22Rv1 (cell line): ENCODE measurements around the gene ANAPC16.

Source experiments
- H3K27ac ChIP-seq: fragments of 450-650 bp; 2 replicates; pipeline ENCODE4 v1.5.1; 2017
- ZFX ChIP-seq: fragments of 450-650 bp; IDR thresholded peaks from 2 replicates; pipeline ENCODE4 v1.6.1; 2017; ENCODE audit warnings: antibody characterized with exemption, borderline replicate concordance
- TF ChIP-seq, protein P1 (sequence below): fragments of 450-650 bp; IDR thresholded peaks from 2 replicates; pipeline ENCODE4 v1.5.1; 2017; ENCODE audit warnings: mild to moderate bottlenecking

ANAPC16 gene

DNA sequence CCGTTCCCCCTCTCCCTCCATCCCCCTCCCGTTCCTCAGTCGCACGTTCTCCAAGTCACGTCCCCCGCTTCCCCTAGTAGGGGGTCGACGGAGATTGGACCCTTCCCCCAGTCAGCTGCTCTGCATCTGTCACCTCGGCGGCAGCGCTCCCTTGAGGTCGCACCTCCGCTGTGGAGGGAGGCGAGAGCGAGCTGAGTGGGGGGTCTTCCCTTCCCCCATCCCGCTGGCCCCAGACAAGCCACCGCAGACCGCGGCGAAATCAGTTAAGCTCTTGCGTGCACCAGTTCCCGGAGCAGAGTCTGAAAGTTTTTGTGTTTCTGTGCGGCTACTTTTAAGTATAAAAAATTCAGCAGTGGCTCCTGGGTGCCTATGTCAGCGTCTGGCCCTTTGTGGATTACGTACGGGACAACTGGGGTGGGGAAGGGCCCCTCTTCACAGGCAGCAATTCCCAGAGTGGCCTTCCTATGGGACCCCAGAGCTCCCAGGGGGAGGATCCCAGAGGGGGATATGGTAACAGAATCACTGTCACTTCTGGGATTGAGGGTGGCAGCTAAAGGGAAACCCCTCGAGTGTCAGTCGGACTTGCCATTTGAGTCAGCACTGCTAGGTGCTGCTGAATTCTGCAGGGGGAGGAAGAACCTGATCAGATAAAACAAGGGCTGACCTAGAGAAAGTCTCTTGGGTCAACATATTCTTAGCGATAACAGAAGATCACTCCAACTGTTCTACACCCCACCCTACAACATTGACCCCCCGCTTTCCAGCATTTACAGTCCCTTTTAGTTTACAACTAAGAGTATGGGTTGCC, 45.4 kb downstream of the ANAPC16 start:
- peak overlapping the region; percentile 43 for H3K27ac ChIP-seq
- no peak for TF ChIP-seq ZFX
- TF ChIP-seq, protein P1, sequence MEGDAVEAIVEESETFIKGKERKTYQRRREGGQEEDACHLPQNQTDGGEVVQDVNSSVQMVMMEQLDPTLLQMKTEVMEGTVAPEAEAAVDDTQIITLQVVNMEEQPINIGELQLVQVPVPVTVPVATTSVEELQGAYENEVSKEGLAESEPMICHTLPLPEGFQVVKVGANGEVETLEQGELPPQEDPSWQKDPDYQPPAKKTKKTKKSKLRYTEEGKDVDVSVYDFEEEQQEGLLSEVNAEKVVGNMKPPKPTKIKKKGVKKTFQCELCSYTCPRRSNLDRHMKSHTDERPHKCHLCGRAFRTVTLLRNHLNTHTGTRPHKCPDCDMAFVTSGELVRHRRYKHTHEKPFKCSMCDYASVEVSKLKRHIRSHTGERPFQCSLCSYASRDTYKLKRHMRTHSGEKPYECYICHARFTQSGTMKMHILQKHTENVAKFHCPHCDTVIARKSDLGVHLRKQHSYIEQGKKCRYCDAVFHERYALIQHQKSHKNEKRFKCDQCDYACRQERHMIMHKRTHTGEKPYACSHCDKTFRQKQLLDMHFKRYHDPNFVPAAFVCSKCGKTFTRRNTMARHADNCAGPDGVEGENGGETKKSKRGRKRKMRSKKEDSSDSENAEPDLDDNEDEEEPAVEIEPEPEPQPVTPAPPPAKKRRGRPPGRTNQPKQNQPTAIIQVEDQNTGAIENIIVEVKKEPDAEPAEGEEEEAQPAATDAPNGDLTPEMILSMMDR: 0 out of 2 replicates have a peak, but pooled peaks have one; percentile 20

DNA sequence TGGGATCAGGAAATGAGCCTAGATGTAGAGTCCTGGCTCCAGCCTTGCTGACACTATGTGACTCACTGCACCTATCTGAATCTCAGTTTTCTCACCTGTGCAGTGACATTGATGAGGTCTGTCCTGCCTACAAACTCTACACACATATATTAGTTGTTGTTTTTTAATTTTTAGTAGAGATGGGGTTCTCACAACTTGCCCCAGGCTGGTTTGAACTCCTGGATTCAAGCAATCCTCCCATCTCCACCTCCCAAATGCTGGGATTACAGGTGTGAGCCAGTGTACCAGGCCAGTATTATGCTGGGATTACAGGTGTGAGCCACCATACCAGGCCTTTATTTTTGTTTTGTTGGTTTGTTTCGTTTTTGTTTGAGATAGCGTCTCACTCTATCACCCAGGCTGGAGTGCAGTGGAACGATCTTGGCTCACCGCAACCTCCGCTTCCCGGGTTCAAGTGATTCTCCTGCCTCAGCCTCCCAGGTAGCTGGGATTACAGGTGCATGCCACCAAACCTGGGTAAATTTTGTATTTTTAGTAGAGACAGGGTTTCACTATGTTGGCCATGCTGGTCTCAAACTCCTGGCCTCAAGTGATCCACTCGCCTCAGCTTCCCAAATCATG, 46.1 kb downstream of the ANAPC16 start:
- H3K27ac ChIP-seq: 0 out of 2 replicates have a peak overlapping the region, but pooled peaks have one; percentile 43

DNA sequence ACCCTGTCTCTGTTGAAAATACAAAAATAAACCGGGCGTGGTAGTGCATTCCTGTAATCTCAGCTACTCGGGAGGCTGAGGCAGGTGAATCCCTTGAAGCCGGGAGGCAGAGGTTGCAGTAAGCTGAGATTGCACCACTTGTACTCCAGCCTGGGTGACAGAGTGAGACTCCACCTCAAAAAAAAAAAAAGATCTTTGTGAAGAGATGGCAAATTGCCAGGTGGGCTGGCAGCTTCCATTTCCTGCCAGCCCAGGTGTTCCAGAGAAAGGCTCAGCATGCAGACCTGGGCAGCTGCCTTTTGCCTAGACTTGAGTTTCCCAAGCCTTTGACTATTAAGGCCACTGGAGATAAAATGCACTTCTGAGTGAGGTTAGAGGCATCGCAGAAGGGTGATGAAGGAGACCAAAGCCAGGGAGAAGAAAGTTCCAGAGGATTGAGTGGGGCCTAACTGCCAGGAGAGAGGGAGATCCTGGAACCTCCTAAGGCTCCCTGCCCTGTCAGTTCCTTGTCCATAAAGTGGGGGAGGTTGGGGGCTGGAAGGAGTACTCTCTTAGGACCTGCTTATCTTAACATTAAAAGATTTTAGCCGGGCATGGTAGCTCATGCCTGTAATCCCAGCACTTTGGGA, 47.9 kb downstream of the ANAPC16 start:
- peak overlapping the region; percentile 33; the same call in 1 of the 2 replicates for H3K27ac ChIP-seq
- TF ChIP-seq, protein P1: no peak
- no peak for TF ChIP-seq ZFX

More for the DNA sequence above, 46.1 kb downstream of the ANAPC16 start:
- TF ChIP-seq, protein P1: no peak
- TF ChIP-seq ZFX: no peak

DNA sequence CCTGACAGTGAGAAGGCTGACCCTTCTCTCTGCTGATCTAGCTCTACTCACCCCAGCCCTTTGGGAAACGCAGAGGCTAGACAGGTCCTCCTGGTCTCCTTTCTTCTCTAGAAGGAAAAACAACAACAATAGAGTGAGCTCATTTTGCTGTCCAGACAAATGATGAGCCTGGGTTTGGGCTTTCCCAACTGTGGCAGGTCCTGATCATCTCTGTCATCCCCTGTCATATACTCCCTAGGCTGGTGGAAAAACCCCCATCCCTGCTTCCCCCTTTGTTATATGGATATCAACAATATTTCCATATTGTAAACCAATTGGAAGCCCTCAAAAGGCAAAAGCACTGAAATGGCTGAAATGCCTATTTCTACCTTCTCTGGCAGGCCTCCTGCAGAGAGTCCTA, 48.7 kb downstream of the ANAPC16 start:
- H3K27ac ChIP-seq: no peak overlapping the region
- TF ChIP-seq ZFX: no peak
- TF ChIP-seq, protein P1: no peak

DNA sequence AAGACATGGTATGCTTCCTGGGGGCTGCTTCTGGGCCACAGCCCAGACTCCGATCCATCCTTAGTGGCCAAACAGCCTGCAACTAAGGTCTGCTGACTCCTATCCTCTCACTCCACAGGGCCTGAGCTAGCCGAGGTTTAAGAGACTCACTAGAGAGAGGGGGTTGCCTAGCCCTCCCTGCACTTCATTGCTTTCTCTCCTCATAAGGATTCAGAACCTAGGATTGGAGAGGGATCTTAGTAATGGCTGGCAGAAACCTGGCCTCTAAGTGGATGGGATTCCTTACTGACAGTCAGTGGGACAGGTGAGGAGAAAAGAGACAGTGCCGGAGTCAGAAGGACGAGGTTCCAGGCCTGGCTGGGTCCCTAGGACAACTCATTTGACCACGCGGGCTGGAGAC, 49.7 kb downstream of the ANAPC16 start:
- no peak overlapping the region for H3K27ac ChIP-seq
- TF ChIP-seq, protein P1: no peak
- no peak for TF ChIP-seq ZFX

DNA sequence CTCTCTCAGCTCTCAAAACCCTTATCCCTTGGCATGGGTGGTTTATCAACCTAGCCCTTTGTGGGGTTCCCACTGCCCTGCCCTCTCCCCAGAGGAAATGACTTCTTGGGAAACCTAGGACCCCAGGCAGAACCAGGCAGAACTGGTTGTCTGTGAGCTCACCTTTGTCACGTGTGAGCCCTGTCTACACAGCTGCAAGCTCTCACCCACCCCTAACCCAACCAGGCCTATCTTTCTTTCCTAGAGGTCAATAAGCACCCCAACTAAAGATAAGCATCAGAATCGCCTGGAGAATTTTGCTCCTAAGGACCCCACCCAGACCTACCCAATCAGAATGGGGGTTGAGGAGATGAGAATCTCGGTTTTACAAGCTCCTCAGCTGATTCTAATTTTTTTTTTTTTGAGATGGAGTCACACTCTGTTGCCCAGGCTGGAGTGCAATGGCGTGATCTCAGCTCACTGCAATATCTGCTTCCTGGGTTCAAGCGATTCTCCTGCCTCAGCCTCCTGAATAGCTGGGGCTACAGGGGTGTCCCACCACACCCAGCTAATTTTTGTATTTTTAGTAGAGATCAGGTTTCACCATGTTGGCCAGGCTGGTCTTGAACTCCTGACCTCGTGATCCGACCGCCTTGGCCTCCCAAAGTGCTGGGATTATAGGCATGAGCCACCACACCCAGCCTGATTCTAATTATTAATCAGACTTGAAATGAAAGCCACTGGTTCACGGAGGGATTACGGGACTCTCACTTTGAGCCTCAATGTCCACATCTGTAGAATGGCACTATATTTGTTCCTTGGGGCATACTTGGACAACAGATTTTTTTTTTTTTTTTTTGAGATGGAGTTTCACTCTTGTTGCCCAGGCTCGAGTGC, 50.4 kb downstream of the ANAPC16 start:
- H3K27ac ChIP-seq: no peak overlapping the region
- no peak for TF ChIP-seq ZFX
- TF ChIP-seq, protein P1: no peak
